ENCODE data around the gene MRPL28.
"Not testable (repeated sequence)": the region's sequence is repeated elsewhere in the genome, so short reads cannot be mapped to it uniquely, and the experiment has no call there.

Gene MRPL28

DNA sequence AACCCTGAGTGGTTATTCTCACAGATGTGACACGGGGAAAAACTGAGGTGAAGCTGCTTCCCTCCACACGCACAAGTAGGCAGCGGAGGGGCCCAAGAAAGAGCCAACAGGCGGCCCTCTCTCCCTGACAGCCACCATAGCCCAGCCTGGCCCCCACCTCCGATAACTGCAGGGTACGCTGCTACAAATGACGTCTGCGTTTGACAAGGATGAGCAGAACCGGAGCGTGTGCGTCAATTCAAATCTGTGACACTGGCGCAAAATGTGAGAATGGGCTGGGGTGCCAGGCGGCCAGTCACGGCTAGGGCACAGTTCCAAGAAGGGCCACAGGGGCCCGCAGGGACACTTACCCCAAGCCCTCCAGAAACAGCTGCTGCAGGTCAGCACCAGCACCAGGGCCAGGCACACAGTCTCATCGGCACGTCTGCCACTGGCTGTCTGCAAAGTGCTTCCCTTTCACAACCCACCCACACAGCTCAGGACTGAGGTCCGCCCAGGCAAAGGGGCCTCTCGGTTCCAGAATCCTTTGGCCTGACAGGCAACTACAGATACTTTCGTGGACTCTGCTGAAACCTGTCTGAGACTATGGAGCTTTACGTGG is 32.3 kb downstream of the MRPL28 start:
- no peak for DNase-seq (ENCODE audit: low spot score)

DNA sequence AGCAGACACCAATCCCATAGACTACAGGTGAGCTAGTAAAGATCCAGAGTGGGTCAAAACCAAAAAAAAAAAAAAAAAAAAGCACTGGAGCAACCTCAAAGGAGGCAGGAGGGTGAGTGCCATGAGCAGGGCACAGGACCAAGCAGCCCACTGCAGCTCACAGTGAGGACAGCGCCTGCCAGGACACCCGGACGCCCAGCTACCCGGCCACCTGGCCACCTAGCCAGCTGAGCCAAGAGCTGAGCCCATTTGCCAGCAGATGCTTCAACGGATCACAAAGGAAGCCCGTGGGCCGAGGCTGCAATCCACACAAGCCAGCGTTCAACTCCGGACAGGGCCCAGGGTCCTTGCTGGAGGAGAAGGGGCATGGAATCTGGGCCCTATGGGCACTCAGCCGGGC is 32.9 kb downstream of the MRPL28 start:
- no peak for DNase-seq (ENCODE audit: low spot score)

DNA sequence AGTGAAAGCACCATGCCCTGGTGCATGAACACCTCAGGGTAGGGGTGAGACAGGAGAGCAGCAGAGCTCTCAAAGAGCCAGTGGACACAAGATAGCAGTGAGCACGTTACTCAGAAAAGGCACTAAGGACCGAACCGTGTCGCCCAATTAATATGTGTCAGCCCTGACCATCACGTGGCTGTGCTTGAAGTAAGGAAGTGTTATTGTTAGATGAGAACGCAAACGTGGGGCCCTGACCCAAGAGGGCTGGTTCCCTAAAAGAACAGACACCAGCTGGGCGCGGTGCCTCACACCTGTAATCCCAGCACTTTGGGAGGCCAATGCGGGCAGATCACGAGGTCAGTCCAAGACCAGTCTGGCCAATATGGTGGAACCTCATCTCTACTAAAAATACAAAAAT is 34.1 kb downstream of the MRPL28 start:
- no peak for DNase-seq (ENCODE audit: low spot score)

DNA sequence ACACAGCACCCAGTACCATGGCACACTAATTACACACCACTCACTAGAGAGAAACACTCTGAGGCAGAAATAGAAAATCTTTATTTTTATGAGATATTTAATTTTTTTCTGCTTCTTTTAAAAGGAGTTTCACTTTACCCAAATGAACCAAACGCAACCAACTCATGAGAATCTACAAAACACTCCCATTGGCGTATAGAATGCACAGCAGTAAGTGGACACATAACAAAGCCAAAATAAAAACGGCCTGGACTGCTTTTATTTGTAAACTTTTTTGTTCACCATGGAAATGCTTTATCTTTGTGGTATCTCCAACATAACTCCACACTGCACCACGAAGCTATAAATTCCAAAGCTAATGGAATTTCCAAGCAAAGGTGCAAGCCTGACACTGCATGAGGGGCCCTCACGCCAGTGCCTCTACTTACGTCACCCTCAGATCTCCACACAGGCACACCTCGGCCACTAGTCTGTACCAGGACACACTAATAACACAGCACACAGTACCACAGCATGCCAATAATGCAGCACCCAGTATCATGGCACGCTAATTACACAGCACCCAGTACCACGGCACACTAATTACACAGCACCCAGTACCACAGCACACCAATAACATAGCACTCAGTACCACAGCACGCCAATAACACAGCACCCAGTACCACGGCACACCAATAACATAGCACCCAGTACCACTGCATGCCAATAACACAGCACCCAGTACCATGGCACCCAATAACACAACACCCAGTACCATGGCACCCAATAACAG is 35.3 kb downstream of the MRPL28 start:
- DNase-seq (ENCODE audit: low spot score): not testable (repeated sequence)

DNA sequence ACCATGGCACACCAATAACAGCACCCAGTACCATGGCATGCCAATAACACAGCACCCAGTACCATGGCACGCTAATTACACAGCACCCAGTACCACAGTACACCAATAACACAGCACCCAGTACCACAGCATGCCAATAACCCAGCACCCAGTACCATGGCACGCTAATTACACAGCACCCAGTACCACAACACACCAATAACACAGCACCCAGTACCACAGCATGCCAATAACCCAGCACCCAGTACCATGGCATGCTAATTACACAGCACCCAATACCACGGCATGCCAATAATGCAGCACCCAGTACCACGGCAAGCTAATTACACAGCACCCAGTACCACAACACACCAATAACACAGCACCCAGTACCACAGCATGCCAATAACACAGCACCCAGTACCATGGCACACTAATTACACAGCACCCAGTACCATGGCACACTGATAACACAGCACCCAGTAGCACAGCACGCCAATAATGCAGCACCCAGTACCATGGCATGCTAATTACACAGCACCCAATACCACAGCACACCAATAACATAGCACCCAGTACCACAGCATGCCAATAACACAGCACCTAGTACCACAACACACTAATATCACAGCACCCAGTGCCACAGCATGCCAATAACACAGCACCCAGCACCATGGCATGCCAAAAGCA is 36.0 kb downstream of the MRPL28 start:
- not testable (repeated sequence) for DNase-seq (ENCODE audit: low spot score)

DNA sequence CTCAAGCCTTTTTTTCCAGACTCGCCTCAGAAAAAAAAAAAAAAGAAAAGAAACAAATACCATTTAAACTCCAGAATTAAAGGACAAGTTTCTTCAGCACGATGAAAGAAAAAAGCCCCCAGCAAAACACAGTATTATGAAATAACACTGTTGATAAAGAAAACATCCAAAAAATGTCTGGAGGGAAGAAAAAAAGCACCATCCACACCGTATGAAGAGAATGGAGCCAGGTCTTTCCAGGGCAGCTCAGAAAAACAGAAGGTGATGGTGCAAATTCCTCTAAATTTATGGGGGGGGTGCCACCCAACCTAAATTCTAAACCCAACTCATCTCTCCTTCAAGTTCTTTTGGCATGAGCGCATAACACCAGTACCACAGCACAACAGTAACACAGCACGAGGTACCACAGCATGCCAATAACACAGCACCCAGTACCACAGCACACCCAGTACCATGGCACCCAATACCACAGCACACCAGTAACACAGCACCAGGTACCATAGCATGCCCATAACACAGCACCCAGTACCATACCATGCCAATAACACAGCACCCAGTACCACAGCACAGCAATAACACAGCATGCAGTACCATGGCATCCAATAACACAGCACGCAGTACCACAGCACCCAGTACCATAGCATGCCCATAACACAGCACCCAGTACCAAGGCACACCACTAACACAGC is 36.8 kb downstream of the MRPL28 start:
- DNase-seq (ENCODE audit: low spot score): no peak

DNA sequence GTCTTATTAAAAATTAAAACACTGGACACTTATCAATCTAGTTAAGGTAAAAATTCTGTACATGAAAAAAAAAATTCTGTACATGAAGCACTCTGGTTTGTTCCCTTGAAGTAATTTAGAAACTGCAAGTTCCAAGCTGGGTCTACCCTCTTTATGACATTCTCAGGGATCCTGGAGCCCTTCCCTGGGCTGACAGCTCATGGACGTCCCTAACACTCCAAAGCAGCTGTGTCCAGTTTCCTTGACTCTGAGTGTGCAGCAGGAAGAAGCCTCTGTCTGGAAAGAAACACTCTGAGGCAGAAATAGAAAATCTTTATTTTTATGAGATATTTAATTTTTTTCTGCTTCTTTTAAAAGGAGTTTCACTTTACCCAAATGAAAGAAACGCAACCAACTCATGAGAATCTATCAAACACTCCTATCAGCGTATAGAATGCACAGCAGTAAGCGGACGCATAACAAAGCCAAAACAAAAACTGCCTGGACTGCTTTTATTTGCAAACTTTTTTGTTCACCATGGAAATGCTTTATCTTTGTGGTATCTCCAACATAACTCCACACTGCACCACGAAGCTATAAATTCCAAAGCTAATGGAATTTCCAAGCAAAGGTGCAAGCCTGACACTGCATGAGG is 39.0 kb downstream of the MRPL28 start:
- DNase-seq (ENCODE audit: low spot score): not testable (repeated sequence)

DNA sequence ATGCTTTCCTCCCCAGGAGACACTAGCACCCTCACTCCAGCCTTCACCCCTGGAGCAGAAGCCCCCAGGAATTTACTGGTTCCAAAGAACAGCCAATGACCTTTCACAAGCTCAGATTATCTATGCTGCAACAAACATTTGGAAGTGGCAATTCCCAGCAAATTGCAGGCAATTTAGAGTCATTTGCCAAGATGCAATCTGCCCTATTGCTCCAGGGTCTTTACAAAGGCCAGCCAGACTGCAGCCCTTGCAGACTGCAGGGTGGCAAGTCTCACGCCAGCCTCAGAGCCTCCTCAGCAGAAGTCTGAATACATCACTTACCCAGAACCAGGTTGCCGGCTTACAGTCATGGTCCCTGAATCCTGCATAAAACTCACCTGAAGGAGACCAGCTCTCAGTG is 39.6 kb downstream of the MRPL28 start:
- DNase-seq (ENCODE audit: low spot score): no peak

DNA sequence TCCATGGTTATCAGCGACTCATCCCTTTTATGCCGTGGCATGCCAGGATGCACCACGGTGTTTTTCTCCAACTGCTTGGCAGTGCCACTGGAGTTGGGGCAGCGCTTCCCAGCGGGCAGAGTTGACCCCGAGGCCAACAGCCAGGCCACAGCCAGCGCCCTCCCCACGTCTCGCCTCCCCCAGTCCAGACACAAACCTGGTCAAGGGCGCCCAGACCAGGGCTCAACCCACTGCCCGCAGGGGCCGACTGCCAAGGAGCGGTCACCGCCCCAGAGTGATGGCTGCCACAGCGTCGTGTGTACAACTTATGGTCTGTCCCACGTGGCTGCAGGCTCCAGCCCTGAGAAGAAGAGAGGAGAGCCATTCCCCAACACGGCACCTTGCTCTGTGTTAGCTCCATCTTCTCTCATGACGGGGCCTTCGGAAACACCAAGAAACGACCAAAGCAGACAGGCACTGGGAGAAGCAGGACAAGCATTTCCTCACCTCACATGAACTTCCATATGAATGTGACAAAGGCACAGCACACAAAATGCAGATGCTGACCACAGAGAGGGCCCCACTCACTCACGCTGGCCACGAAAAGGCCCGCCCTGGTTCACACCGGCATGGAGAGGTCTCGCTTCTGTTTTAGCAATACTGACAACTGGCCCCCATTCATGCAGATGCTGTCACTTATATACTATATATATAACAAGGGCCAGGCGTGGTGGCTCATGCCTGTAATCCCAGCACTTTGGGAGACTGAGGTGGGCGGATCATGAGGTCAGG is 44.8 kb downstream of the MRPL28 start:
- no peak for DNase-seq (ENCODE audit: low spot score)

DNA sequence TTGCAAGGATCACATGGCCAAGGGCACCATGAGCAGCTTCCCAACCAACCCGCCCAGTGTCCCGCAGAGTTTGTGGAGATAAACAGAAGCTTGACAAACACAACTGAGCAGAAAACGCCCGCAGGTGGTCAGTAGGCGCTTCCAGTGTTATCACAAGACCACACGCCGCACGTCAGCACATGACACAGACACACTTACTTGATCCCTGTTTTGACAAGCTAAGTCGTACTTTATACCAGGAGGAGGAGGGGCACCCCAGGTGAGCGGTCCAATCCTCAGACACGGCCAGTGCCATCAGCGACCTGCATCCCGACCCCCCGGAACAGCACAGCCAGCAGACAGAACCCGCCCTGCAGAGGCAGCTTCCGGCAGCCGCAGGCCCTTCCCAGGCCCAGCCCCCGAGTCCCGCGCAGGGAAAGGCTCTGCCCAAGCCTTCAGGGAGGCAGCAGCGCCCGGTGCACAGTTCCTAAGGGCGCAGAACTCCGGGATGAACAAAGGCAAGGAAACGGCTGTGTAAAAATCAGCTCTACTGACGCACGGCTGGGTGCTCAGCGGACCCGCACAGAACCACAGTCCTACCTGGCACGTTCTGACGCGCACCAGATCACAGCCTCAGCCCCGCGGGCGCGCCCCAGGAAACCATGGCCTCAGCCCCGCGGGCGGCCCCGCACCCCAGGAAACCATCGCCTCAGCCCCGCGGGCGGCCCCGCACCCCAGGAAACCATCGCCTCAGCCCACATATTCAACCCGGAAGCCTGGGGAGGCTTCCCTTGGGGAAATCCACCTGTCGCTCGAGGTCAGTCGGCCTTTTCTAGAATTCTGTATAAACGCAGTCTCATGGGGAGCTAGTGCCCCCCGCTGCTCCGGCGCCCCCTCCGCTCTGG is 45.6 kb downstream of the MRPL28 start:
- DNase-seq (ENCODE audit: low spot score): no peak

DNA sequence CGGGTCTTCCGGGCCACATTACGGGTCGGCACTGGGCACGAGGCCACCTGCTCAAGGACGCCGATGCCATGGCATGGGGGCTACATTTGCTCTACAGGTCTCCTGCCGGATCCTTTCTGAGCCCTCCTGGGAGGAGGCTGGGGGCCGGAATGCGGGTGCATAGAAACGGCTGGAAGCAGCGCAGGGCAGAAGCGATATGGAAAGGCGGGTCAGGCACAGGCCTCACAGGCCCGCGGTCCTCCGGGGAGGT is 46.2 kb downstream of the MRPL28 start:
- DNase-seq (ENCODE audit: low spot score): no peak

DNA sequence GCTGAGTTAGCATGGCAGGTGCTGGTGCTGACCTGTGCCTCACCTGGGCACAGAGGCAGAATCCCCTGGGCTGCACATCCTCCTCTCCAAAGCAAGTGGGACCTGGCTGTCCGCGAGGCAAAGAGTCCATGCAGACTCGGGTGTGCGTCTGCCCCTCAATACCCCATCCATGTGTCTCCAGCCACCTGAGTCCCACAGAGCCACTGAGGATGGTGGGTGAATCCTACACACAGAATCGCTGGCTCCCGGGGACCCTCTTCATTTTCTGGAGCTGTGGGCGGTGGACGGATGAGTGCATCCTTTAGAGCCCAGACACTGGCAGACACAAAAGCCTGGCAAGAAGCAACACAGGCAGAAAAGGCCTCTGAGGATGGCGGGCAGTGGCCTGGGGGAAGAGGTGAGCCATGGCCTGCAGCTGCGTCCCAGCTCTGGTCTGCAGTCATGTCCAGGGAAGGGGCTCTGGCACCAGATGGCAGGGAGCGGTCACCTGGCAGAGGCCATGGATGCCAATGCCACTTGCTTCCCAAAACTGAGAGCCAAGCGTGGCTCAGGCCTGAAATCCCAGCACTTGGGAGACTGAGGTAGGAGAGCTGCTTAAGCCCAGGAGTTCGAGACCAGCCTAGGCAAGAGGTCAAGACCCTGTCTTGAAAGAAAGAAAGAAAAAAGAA is 47.7 kb downstream of the MRPL28 start:
- DNase-seq (ENCODE audit: low spot score): no peak

DNA sequence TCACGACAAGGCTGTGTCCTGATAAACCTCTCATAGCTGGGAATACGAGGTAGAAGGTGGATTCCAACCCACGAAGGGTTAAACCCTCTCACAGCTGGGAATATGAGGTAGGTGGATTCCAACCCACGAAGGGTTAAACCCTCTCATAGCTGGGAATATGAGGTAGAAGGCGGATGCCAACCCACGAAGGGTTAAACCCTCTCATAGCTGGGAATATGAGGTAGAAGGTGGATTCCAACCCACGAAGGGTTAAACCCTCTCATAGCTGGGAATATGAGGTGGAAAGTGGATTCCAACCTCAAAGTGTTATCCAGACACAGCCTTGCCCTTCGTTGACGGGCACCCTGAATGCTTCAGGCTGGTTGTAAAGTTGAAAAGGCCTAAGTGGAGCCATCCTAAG is 48.8 kb downstream of the MRPL28 start:
- DNase-seq (ENCODE audit: low spot score): no peak

DNA sequence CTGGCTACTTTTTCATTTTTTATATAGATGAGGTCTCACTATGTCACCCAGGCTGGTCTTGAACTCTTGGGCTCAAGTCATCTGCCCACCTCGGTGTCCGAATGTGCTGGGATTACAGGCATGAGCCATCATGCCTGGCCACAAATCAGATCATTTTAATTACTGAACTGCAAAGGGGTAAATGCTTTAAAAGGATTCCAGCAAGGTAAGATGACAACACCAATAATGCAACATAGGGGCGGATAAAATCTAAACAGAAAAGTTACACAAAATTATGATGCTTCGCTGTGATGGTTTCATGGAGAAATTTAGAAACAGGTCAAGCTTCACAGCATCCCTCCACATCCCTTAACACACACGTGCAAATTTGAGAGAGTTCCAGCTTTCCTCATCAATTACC is 50.1 kb downstream of the MRPL28 start:
- DNase-seq (ENCODE audit: low spot score): no peak

DNA sequence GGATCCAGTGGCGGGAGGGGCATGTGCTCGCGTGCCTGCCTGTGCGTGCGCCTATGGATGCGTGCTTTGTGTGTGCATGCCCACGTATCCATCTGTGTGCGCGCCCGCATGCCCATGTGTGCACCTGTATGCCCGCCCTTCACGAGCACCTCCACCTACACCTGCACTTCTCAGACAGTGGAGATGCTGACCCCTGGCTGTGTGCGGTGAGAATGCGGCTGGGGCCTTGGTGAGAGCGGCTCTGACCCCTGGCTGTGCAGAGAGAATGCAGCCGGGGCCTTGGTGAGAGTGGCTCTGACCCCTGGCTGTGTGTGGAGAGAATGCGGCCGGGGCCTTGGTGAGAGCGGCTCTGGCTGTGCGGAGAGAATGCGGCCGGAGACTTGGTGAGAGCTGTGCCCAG is 51.7 kb downstream of the MRPL28 start:
- no peak for DNase-seq (ENCODE audit: low spot score)

DNA sequence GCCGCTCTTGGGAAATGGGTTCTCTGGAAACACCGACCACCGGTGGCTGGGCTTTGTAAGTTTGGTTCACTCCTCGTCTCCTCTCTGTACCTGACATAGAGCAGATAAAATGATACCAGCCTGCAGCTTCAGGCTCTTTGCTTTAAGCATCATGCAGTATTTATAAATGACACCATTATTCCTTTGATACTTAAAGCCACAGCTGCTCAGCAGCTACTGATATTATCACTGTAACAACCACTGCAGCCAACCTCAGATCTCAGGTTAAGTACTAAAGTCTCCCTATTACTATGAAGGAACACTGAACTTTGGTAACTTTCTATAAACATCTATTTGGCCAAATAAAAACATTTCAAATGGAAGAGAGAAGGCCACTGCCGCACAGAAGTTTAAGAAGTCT is 52.8 kb downstream of the MRPL28 start:
- DNase-seq (ENCODE audit: low spot score): no peak

All from D341Med (cell line).